ENCODE results near the gene ICAM2.
"Not testable (repeated sequence)": the region's sequence is repeated elsewhere in the genome, so short reads cannot be mapped to it uniquely, and the experiment has no call there.

The ICAM2 gene

GRCh38 chr17:64042700-64043485 is 22.5 kb upstream of the ICAM2 start:
- no peak for DNase-seq (ENCODE audit: low read depth in 2 of 2)

GRCh38 chr17:64041912-64042311 is 21.5 kb upstream of the ICAM2 start:
- DNase-seq (ENCODE audit: low read depth in 2 of 2) = no peak

- no peak for DNase-seq (ENCODE audit: low read depth in 2 of 2)
Observed at GRCh38 chr17:64040206-64040605, 19.8 kb upstream of the ICAM2 start.

- no peak for DNase-seq (ENCODE audit: low read depth in 2 of 2)
Observed at GRCh38 chr17:64039106-64039400, 18.6 kb upstream of the ICAM2 start.

- no peak for DNase-seq (ENCODE audit: low read depth in 2 of 2)
Observed at GRCh38 chr17:64038331-64039105, 18.1 kb upstream of the ICAM2 start.

- no peak for DNase-seq (ENCODE audit: low read depth in 2 of 2)
Observed at GRCh38 chr17:64037802-64038201, 17.4 kb upstream of the ICAM2 start.

- DNase-seq (ENCODE audit: low read depth in 2 of 2) = no peak
Observed at GRCh38 chr17:64037180-64037579, 16.7 kb upstream of the ICAM2 start.

GRCh38 chr17:64036198-64036922 is 15.9 kb upstream of the ICAM2 start:
- no peak for DNase-seq (ENCODE audit: low read depth in 2 of 2)

- no peak for DNase-seq (ENCODE audit: low read depth in 2 of 2)
Observed at GRCh38 chr17:64032081-64032480, 11.6 kb upstream of the ICAM2 start.

- peak in 1 of 2 donors; percentile 48 for DNase-seq (ENCODE audit: low read depth in 2 of 2)
Observed at GRCh38 chr17:64028874-64029464, 8.5 kb upstream of the ICAM2 start.

- peak; percentile 74 to 84 for DNase-seq (ENCODE audit: low read depth in 2 of 2)
Observed at GRCh38 chr17:64025732-64026294, 5.4 kb upstream of the ICAM2 start.

GRCh38 chr17:64024781-64025731 is 4.6 kb upstream of the ICAM2 start:
- DNase-seq (ENCODE audit: low read depth in 2 of 2) = peak in 1 of 2 donors; percentile 23

- no peak for DNase-seq (ENCODE audit: low read depth in 2 of 2)
Observed at GRCh38 chr17:64024215-64024654, 3.8 kb upstream of the ICAM2 start.

GRCh38 chr17:64022611-64023063 is 2.2 kb upstream of the ICAM2 start:
- DNase-seq (ENCODE audit: low read depth in 2 of 2) = no peak

- DNase-seq (ENCODE audit: low read depth in 2 of 2) = not testable (repeated sequence)
Observed at GRCh38 chr17:64019551-64019961, 877 bp downstream of the ICAM2 start.

- DNase-seq (ENCODE audit: low read depth in 2 of 2) = no peak
Observed at GRCh38 chr17:64017381-64017980, 3.0 kb downstream of the ICAM2 start.

- DNase-seq (ENCODE audit: low read depth in 2 of 2) = no peak
Observed at GRCh38 chr17:64016974-64017373, 3.5 kb downstream of the ICAM2 start.

GRCh38 chr17:64016231-64016784 is 4.1 kb downstream of the ICAM2 start:
- no peak for DNase-seq (ENCODE audit: low read depth in 2 of 2)

- no peak for DNase-seq (ENCODE audit: low read depth in 2 of 2)
Observed at GRCh38 chr17:64015447-64015846, 5.0 kb downstream of the ICAM2 start.

Data from stimulated activated CD8-positive, alpha-beta memory T cell treated with anti-CD3 and anti-CD28 coated beads, Interleukin-15, amount 100 ng/mL, for 4 hours (primary cell).